GM23338 (cell line): ENCODE data around the gene FAM120A. TPM values are rescaled to one million over a fixed set of nuclear protein-coding genes. Genes with fewer than 3 reads are reported as not detected.

Experiments
- ATAC-seq: fragments of 200-7000 bp; cut with Tn5 transposase; 3 replicates; pipeline ENCODE4 v1.9.1; 2020
- DNase-seq: peaks from one replicate; pipeline ENCODE4 v3.0.0-alpha.2; 2015; ENCODE audit warnings: low spot score
- H2AFZ ChIP-seq: fragments of 200-600 bp; sonication (generic); 2 replicates; pipeline ENCODE4 v1.8.0; 2016; ENCODE audit warnings: antibody characterized with exemption, mild to moderate bottlenecking, moderate library complexity
- H3F3A ChIP-seq: fragments of 200-600 bp; sonication (generic); replicated peaks from 2 replicates; pipeline ENCODE4 v1.8.0; 2017; ENCODE audit warnings: antibody characterized with exemption, mixed run types, low read depth
- H3K27ac ChIP-seq: fragments of 200-600 bp; sonication (generic); 2 replicates; pipeline ENCODE4 v1.6.1; 2016; ENCODE audit warnings: low read depth
- H3K27me3 ChIP-seq: fragments of 200-600 bp; sonication (generic); 2 replicates; pipeline ENCODE4 v1.8.0; 2016; ENCODE audit warnings: mild to moderate bottlenecking, mixed run types, moderate library complexity; ENCODE audit not compliant: insufficient read depth
- H3K36me3 ChIP-seq: fragments of 200-600 bp; sonication (generic); 2 replicates; pipeline ENCODE4 v1.8.0; 2016; ENCODE audit warnings: mild to moderate bottlenecking; ENCODE audit not compliant: insufficient read depth
- H3K4me1 ChIP-seq: fragments of 200-600 bp; sonication (generic); 2 replicates; pipeline ENCODE4 v1.8.0; 2016; ENCODE audit warnings: mild to moderate bottlenecking, moderate library complexity; ENCODE audit not compliant: insufficient read depth
- H3K4me2 ChIP-seq: fragments of 200-600 bp; sonication (generic); 2 replicates; pipeline ENCODE4 v1.7.1; 2017; ENCODE audit warnings: mixed run types
- H3K4me3 ChIP-seq: fragments of 200-600 bp; sonication (generic); 2 replicates; pipeline ENCODE4 v1.6.1; 2016; ENCODE audit warnings: mixed run types
- H3K79me2 ChIP-seq: fragments of 200-600 bp; sonication (generic); replicated peaks from 2 replicates; pipeline ENCODE4 v1.8.0; 2017; ENCODE audit warnings: mild to moderate bottlenecking; ENCODE audit not compliant: insufficient read depth
- H3K9me2 ChIP-seq: fragments of 200-600 bp; sonication (generic); 2 replicates; pipeline ENCODE4 v1.8.0; 2017; ENCODE audit not compliant: insufficient read depth
- H4K20me1 ChIP-seq: fragments of 200-600 bp; sonication (generic); replicated peaks from 2 replicates; pipeline ENCODE4 v1.8.0; 2017; ENCODE audit warnings: mild to moderate bottlenecking; ENCODE audit not compliant: insufficient read depth
- H3K27ac Mint-ChIP-seq: 2 replicates; pipeline ENCODE4 v1.8.0; 2020; ENCODE audit warnings: inconsistent platforms, mild to moderate bottlenecking, moderate library complexity, mixed read lengths
- H3K27me3 Mint-ChIP-seq: 3 replicates; pipeline ENCODE4 v1.8.0; 2022; ENCODE audit warnings: low read depth, mild to moderate bottlenecking, moderate library complexity, mixed read lengths, inconsistent platforms; ENCODE audit not compliant: insufficient read depth, poor library complexity
- H3K36me3 Mint-ChIP-seq: 3 replicates; pipeline ENCODE4 v1.8.0; 2021; ENCODE audit warnings: low read depth, mild to moderate bottlenecking, inconsistent platforms, moderate library complexity, mixed read lengths
- H3K4me1 Mint-ChIP-seq: 3 replicates; pipeline ENCODE4 v1.8.0; 2020; ENCODE audit warnings: mild to moderate bottlenecking, inconsistent platforms, mixed read lengths
- H3K4me3 Mint-ChIP-seq: 3 replicates; pipeline ENCODE4 v1.8.0; 2021; ENCODE audit warnings: moderate library complexity, mild to moderate bottlenecking, inconsistent platforms, mixed read lengths
- H3K9me3 Mint-ChIP-seq: 3 replicates; pipeline ENCODE4 v1.8.0; 2020; ENCODE audit warnings: moderate library complexity, mild to moderate bottlenecking, inconsistent platforms, mixed read lengths
- CREB1 ChIP-seq: fragments of 250-450 bp; sonication (Bioruptor Pico); IDR thresholded peaks from 2 replicates; pipeline ENCODE4 v1.5.0; 2020; ENCODE audit warnings: low read depth, mild to moderate bottlenecking, moderate library complexity
- ETS1 ChIP-seq: IDR thresholded peaks from 2 replicates; pipeline ENCODE4 v1.6.1; 2016; ENCODE audit warnings: antibody characterized with exemption
- EZH2 ChIP-seq: fragments of 200-600 bp; sonication (generic); IDR thresholded peaks from one replicate; pipeline ENCODE4 v1.8.0; 2017; ENCODE audit warnings: antibody characterized with exemption, mild to moderate bottlenecking, low read depth; ENCODE audit not compliant: unreplicated experiment
- JUNB ChIP-seq: IDR thresholded peaks from one replicate; pipeline ENCODE4 v1.6.1; 2016; ENCODE audit warnings: antibody characterized with exemption; ENCODE audit not compliant: unreplicated experiment
- NANOG ChIP-seq: IDR thresholded peaks from 2 replicates; pipeline ENCODE4 v1.6.1; 2016; ENCODE audit warnings: antibody characterized with exemption, borderline replicate concordance
- POLR2AphosphoS5 ChIP-seq: IDR thresholded peaks from 2 replicates; pipeline ENCODE4 v1.6.1; 2016; ENCODE audit warnings: antibody characterized with exemption, low read depth
- REST ChIP-seq: IDR thresholded peaks from one replicate; pipeline ENCODE4 v1.6.1; 2018; ENCODE audit warnings: antibody characterized with exemption; ENCODE audit not compliant: unreplicated experiment
- polyA plus RNA-seq: library from polyadenylated mRNA; unstranded; fragments of >200 nt; fragmentation: Nextera tagmentation; extraction: Ambion mirVana; gene quantifications from 2 replicates; pipeline ENCODE4 v1.2.1, GENCODE V29; 2016
- total RNA-seq: library from RNA; depleted of rRNA; stranded (reverse); fragments of >200 nt; shearing (Covaris generic); gene quantifications from 2 replicates; pipeline ENCODE4 v1.2.3, GENCODE V29; 2014

FAM120A gene
- total and polyA plus RNA-seq, 2 experiments from 2014 or later, result 28.2 to 52.5 TPM

GRCh38 chr9:93522736-93523135 lies 71.3 kb downstream of the FAM120A start:
- Mint-ChIP-seq H3K9me3 (no peaks in the 10 kb centered on the region), H3K4me3 (no peak overlapping the region), H3K36me3 (peaks cover 24% of the 10 kb centered on the region), H3K4me1 (peaks cover 9% of the 10 kb centered on the region; the same call in 2 of the 3 replicates), H3K27me3 (peaks cover 8% of the 10 kb centered on the region), H3K27ac (no peak overlapping the region)
- ATAC-seq (no peak), DNase-seq (no peak)
- Histone ChIP-seq H4K20me1 (peaks cover 21% of the 10 kb centered on the region), H3K9me2 (no peaks in the 10 kb centered on the region), H3F3A (no peaks in the 10 kb centered on the region), H3K4me2 (no peak overlapping the region), H3K27ac (0 out of 2 replicates have a peak overlapping the region, but pooled peaks have one; percentile 39), H2AFZ (no peak overlapping the region), H3K4me3 (no peak overlapping the region), H3K27me3 (no peaks in the 10 kb centered on the region), H3K4me1 (no peaks in the 10 kb centered on the region), H3K36me3 (peaks cover under 1% of the 10 kb centered on the region), H3K79me2 (peaks cover 70% of the 10 kb centered on the region)
- no peak for TF ChIP-seq JUNB

- Mint-ChIP-seq H3K36me3 (peaks cover 23% of the 10 kb centered on the region), H3K9me3 (no peaks in the 10 kb centered on the region), H3K27me3 (peaks cover 8% of the 10 kb centered on the region), H3K4me3 (no peak overlapping the region), H3K27ac (no peak overlapping the region; the same call in 1 of the 2 replicates), H3K4me1 (peaks cover 9% of the 10 kb centered on the region; the same call in 2 of the 3 replicates)
- peaks cover 4% of the 10 kb centered on the region; the same call in 1 of the 2 replicates for H3K36me3 ChIP-seq
- no peaks in the 10 kb centered on the region for H3K27me3 ChIP-seq
- no peak for TF ChIP-seq POLR2AphosphoS5
- H3K4me3 ChIP-seq, result no peak overlapping the region
- no peaks in the 10 kb centered on the region for H3F3A ChIP-seq
- peaks cover 61% of the 10 kb centered on the region for H3K79me2 ChIP-seq
- H2AFZ ChIP-seq, result no peak overlapping the region
- no peak overlapping the region for H3K4me2 ChIP-seq
- H3K27ac ChIP-seq, result peak overlapping the region; percentile 39; the same call in 1 of the 2 replicates
- DNase-seq, result no peak
- H3K4me1 ChIP-seq, result no peaks in the 10 kb centered on the region
- ATAC-seq, result no peak
- H4K20me1 ChIP-seq, result peaks cover 21% of the 10 kb centered on the region
- no peaks in the 10 kb centered on the region for H3K9me2 ChIP-seq
Measured at GRCh38 chr9:93523518-93524144, 72.1 kb downstream of the FAM120A start.

GRCh38 chr9:93525476-93525875 lies 74.0 kb downstream of the FAM120A start:
- Histone ChIP-seq H3K4me2 (no peak overlapping the region), H3K79me2 (peaks cover 46% of the 10 kb centered on the region), H3F3A (no peaks in the 10 kb centered on the region), H3K27me3 (no peaks in the 10 kb centered on the region), H3K9me2 (no peaks in the 10 kb centered on the region), H3K27ac (no peak overlapping the region), H3K36me3 (peaks cover 8% of the 10 kb centered on the region; the same call in 1 of the 2 replicates), H4K20me1 (peaks cover 21% of the 10 kb centered on the region), H3K4me1 (no peaks in the 10 kb centered on the region), H3K4me3 (no peak overlapping the region), H2AFZ (no peak overlapping the region)
- peaks cover 8% of the 10 kb centered on the region for H3K27me3 Mint-ChIP-seq
- peaks cover 36% of the 10 kb centered on the region for H3K36me3 Mint-ChIP-seq
- H3K4me3 Mint-ChIP-seq, result no peak overlapping the region
- peaks cover 9% of the 10 kb centered on the region; the same call in 2 of the 3 replicates for H3K4me1 Mint-ChIP-seq
- DNase-seq (no peak), ATAC-seq (peak; percentile 46; the same call in 1 of the 3 replicates)
- no peaks in the 10 kb centered on the region for H3K9me3 Mint-ChIP-seq
- H3K27ac Mint-ChIP-seq, result peak overlapping the region; percentile 87
- TF ChIP-seq CREB1 (CRISPR knock-in tag) (no peak), EZH2 (no peak), JUNB (no peak), ETS1 (no peak), NANOG (no peak), REST (no peak)
